Fibroblast of gingiva (primary cell): ENCODE data around the gene EXOC3L1.

Experiments used
- DNase-seq: peaks from one replicate; pipeline ENCODE4 v3.0.0-alpha.2; 2011; ENCODE audit warnings: low read depth

Gene EXOC3L1

GRCh38 chr16:67163164-67163998 lies 26.6 kb downstream of the EXOC3L1 start:
- DNase-seq = peak; percentile 52

DNA sequence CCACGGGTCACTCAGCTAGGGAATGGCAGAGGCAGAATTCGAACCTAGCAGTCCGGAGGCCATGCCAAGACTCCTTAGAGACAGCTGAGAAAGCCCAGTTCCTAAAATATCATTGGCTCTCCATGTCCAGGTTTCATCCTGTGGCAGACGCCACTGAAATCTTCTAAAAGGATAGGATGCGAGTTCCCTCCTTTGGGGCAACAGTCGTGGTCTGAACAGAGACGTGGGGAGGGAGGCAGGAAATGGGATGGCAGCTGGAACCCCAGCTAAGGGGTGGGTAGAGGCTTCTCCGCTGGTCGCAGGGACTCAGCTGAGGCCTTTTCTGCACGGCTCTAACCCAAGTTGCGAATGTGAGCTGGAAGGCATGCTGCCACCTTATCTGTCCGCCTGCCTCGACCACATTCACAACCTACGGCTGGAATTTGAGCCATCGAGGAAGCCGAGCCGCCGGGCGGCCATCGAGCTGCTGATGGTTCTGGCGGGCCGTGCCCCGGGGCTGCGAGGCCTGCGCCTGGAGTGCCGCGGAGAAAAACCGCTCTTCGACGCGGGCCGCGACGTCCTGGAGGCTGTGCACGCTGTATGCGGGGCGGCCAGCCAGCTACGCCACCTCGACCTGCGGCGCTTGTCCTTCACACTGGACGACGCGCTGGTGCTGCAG lies 27.3 kb downstream of the EXOC3L1 start:
- no peak for DNase-seq

GRCh38 chr16:67161595-67162058 lies 28.3 kb downstream of the EXOC3L1 start:
- no peak for DNase-seq

GRCh38 chr16:67158637-67159600 lies 31.0 kb downstream of the EXOC3L1 start:
- DNase-seq = no peak

DNA sequence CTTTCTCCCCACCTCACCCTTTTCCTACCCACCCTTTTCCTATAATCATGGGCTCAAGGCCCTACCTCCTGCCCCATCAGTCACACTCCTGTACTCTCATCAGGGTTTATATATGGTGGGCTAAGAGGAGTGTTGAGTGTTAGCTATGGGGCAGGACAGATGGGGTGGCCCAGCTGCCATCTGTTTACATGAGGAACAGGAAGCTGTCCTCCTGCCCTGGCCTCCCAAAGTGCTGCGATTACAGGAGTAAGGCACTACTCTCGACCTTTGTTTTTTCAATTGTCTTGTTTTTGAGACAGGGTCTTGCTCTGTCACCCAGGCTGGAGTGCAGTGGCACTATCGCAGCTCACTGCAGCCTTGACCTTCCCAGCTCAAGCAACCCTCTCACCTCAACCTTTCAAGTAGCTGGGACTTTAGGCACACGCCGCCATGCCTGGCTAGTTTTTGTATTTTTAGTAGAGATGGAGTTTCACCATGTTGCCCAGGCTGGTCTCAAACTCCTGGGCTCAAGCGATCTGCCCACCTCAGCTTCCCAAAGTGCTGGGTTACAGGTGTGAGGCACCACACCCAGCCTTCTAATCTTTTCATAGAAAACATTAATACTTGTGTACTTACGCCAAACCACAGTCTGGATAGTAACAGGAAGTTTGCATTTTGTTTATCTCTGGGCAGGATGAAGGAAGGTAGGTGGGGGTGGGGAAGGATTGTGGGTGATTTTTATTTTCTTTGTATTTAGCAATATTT lies 31.9 kb downstream of the EXOC3L1 start:
- no peak for DNase-seq

DNA sequence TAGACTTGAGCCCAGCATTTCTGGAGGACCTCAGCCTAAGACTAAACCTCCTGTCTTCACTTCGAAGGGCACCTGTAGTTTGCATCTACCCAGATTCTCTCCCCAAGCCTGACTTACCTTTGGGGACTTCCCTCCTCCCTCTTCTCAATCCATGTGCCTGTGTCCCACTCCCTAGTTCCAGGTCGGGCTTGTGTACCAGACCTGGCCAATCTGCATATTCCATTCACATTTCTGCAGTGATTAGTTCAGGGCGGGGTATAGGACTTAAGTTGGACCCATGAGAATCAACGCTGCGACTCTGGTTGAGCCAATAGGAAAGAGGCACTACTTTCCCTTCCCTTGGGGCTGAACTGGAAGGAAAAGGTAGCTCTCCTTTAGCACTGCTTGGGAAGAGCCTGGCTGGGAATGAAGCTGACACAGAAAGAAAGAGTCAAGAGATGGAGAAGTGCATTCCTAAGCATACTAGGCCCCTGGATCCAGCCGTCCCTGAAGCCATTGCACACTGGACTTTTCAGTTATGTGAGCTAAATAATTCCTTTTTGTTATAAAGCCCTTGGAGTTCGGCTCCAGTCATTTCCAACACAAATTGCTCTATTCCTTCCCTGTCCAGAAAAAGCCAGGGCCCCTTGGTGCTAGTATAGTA lies 32.7 kb downstream of the EXOC3L1 start:
- no peak for DNase-seq

GRCh38 chr16:67156143-67156844 lies 33.6 kb downstream of the EXOC3L1 start:
- DNase-seq = no peak

GRCh38 chr16:67155295-67156142 lies 34.4 kb downstream of the EXOC3L1 start:
- DNase-seq = peak; percentile 61

DNA sequence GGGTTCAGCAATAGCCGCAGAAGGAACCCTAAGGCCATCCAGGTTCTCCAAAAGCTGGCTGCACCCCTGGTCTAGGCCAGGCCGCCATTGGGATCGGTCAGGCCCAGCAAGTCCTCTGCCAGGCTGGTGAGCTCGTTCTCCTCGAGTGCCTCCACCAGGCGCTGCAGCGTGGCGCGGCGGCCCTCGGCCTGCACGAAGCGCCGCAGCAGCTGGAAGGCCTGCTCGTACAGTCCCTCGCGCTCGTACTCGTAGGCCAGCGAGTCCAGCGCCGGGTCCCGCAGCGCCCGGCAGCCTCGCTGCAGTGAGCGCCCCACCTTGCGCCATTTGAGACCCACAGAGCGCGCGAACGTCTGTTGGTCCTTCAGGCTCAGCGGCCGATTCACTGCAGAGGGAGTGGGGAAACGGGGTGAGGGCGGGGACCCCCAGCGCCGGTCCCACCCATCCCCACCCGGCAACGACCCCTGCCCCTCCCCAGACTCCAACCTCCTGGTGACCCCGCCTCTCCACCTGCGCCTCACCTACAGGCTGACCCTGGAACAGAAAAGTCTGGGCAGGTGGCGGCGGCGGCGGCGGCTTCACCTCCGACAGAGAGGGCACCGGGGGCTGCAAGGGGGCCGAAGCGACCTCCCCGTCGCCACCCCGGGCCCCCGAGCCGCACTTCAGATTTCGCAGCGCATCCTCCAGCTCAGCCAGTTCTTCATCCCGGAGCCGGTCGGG lies 35.2 kb downstream of the EXOC3L1 start:
- no peak for DNase-seq

GRCh38 chr16:67151431-67152097 lies 38.4 kb downstream of the EXOC3L1 start:
- no peak for DNase-seq

GRCh38 chr16:67150833-67151396 lies 39.0 kb downstream of the EXOC3L1 start, which contains the start of gene B3GNT9:
Gene B3GNT9 (minus strand): TSS chr16:67150998. CDS start chr16:67150485, 513 bp downstream.
- DNase-seq = peak; percentile 69

GRCh38 chr16:67150047-67150832 lies 39.7 kb downstream of the EXOC3L1 start:
- peak; percentile 67 for DNase-seq

DNA sequence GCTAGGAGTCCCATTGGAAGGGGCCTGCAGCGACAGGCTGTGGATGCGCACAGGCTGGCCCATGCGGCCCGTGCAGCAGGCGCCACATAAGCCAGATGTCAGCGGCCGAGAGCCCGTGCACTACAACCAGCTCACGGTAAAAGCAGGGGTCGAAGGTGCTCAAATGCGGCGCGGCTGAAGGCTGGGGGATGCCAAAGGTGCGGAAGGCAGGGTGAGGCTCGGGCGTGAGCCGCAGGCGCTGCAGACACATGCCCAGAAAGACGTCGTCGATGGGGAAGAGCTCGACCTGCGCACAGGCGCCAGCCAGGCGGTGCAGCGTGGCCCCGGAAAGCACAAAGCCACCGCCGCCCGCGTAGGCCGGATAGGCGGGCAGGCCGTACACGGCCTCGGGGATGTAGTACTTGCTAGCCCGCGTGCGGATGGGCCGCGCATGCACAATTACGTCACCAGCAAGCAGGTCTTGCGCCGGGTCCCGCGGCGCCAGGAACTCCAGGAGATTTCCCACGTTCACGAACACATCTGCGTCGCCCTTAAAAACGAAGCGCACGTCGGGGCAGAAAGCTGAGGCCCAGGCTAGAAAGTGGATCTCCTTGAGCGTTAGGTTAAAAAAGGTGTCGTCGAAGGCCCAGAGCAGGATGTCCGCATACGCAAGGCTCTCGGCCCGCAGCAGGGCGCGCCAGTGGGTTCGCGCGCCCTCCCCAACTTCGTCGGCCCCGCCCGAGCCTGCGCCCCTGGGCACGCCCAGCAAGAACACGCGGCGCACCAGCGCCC lies 40.5 kb downstream of the EXOC3L1 start:
- DNase-seq = no peak

DNA sequence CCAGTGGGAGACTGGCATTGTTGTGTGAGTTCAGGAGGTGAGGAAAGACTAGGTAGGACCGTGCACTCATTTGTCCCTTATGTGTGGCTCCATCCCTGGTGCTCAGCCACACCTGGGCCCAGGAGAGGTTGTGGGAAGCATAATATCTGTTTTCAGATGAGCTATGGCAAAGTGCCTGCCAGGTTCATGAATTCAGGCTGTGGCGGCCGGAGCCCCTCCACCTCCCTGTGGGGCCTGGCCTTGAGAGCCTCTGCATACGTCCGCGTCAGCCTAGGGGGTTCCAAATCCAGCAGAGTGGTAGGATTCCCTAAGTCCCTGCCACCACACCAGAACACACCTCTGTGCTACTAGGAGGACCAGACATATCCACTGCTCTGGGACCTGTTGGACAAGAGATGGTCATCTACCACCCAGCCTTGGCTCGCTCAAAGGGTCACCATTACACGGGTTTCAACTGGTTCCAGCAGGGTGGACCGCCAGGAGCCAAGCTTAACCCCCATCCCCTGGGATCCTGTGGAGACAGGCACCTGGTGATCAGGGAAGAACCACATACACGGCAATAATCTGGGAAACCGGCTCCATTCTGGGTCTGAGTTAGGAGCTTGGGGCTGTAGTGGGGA lies 41.2 kb downstream of the EXOC3L1 start:
- DNase-seq = no peak

DNA sequence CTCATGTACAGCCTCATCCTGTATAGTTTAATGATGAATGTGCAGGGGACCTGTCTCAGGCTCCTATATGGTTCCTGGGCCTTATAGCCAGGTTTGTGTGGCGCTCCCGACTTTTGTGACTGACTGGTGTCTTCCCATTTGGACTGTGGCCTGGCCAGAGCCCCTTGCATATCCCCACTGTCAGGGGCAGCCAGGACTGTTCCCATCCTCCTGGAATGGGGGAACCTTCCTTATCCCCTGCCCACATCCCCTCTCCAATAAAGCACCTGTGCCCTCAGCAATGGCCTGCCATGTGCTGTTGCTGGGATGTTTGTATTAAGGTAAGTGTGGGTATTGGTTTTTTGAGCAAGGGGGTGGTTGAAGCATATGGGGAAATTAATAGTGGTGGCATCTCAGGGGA lies 41.7 kb downstream of the EXOC3L1 start:
- DNase-seq = no peak
